Fibroblast of villous mesenchyme (primary cell): ENCODE data around the gene SF3A1. TPM values are rescaled to one million over a fixed set of nuclear protein-coding genes. Genes with fewer than 3 reads are reported as not detected.

Source experiments
- DNase-seq: peaks from one replicate; pipeline ENCODE4 v3.0.0-alpha.2; 2010; ENCODE audit warnings: low read depth
- H3K4me3 ChIP-seq: 2 replicates; pipeline ENCODE4 v1.5.1; 2011; ENCODE audit warnings: low read depth, mild to moderate bottlenecking, low read length
- total RNA-seq: library from RNA; depleted of rRNA; stranded (reverse); fragments of >200 nt; gene quantifications from 2 replicates; pipeline ENCODE4 v1.2.3, GENCODE V29; 2012
- TF ChIP-seq, protein P1 (sequence below): IDR thresholded peaks from 2 replicates; pipeline ENCODE4 v1.5.1; 2012; ENCODE audit warnings: low read depth, mild to moderate bottlenecking, low read length; ENCODE audit not compliant: insufficient read depth

Gene SF3A1
- total RNA-seq, 1 donor, result 27.2 TPM

- TF ChIP-seq, protein P1, sequence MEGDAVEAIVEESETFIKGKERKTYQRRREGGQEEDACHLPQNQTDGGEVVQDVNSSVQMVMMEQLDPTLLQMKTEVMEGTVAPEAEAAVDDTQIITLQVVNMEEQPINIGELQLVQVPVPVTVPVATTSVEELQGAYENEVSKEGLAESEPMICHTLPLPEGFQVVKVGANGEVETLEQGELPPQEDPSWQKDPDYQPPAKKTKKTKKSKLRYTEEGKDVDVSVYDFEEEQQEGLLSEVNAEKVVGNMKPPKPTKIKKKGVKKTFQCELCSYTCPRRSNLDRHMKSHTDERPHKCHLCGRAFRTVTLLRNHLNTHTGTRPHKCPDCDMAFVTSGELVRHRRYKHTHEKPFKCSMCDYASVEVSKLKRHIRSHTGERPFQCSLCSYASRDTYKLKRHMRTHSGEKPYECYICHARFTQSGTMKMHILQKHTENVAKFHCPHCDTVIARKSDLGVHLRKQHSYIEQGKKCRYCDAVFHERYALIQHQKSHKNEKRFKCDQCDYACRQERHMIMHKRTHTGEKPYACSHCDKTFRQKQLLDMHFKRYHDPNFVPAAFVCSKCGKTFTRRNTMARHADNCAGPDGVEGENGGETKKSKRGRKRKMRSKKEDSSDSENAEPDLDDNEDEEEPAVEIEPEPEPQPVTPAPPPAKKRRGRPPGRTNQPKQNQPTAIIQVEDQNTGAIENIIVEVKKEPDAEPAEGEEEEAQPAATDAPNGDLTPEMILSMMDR, result no peak
- H3K4me3 ChIP-seq, result no peak overlapping the region
- no peak for DNase-seq
These were observed 16.2 kb upstream of the SF3A1 start for GRCh38 chr22:30372915-30373314.

DNA sequence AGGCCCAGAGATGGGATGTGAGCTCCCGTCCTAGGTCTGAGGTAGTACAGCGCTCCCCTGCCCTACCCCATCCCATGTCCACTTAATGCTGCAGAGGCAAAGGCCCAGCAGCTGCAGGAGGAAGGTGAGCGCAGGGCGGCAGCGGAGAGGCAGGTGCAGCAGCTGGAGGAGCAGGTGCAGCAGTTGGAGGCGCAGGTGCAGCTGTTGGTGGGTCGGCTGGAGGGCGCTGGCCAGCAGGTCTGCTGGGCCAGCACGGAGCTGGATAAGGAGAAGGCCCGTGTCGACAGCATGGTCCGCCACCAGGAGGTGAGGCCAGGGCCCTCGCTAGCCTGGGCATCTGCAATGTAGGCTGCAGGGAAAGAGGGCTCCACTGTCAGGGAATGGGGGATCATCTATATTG lies 15.3 kb upstream of the SF3A1 start:
- DNase-seq, result no peak
- TF ChIP-seq, protein P1, result no peak
- H3K4me3 ChIP-seq, result no peak overlapping the region

- H3K4me3 ChIP-seq, result no peak overlapping the region
- DNase-seq, result no peak
- TF ChIP-seq, protein P1, result no peak
These were observed 14.6 kb upstream of the SF3A1 start for GRCh38 chr22:30371321-30371720.

GRCh38 chr22:30370641-30371230 lies 14.0 kb upstream of the SF3A1 start:
- no peak for DNase-seq
- TF ChIP-seq, protein P1, result no peak
- H3K4me3 ChIP-seq, result no peak overlapping the region

DNA sequence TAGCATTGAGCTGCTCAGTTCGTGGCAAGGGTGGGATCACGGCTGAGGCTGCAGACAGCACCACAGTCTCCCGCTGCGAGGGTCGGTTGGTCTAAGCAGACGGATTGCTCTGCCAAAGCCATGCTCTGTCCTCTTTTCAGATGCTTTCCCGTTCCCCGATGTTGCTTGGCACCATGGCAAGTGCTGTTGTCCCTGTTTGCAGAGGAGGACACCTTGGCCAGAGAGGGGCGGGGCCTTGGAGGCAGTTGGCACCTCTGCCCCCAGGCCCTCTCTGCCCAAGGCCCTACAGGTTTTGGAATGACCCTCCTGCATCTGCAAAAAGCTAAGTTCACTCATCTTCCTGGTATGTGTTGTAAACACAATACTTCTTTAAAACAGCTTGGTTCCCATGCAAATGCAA lies 11.7 kb upstream of the SF3A1 start:
- DNase-seq, result no peak
- no peak overlapping the region for H3K4me3 ChIP-seq
- TF ChIP-seq, protein P1, result no peak

- TF ChIP-seq, protein P1, result no peak
- H3K4me3 ChIP-seq, result no peak overlapping the region
- DNase-seq, result no peak
These were observed 9.2 kb upstream of the SF3A1 start for GRCh38 chr22:30365891-30366290.
